Nucleus accumbens (tissue), 56 donors: ENCODE data around the gene SORBS2.

Source experiments
- DNase-seq, 56 donors: peaks; one replicate each; lab custom pipeline; 2025; lab: John Stamatoyannopoulos, UW

The SORBS2 gene

GRCh38 chr4:185743722-185744487 is 68.1 kb downstream of the SORBS2 start:
- no peak for DNase-seq

DNA sequence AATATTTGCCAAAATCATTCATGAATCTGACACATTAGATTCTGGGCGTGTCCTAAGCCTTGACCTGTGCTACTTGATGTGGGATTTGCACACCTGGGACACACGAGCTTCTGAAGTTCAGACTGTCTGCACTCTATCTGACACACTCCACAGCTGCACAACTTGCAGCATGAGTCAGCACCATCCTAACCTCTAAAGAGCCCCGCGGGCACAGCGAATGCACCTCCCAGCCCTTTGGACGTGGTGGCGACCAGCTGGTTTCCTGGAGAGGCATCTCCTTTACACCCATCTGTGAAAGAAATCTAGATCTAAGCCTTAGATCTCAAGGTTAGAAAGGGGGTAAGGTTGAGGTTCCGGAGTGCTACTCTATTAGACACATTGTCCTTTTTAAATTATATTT is 69.2 kb downstream of the SORBS2 start:
- no peak for DNase-seq

DNA sequence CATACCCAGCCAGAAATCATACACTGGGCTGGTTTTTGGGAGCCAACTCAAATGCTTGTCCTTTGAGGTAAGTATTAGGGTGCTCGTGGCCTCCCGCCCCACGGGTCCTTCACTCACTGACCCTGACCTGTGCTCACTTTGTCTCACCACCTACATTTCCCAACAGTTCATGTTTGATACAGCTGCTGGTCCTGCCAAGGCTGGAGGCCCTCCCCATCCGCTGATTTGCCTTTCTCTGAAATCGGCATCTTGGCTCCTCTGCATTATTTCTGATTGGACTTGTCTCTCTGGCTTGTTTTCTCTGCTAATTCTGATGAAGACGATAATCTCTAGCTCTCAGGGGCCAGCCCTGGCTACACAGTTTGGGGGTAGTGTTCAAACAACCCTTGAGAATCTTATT is 70.2 kb downstream of the SORBS2 start:
- no peak for DNase-seq

- DNase-seq, result no peak
Observed at GRCh38 chr4:185740471-185740873, 71.5 kb downstream of the SORBS2 start.

- no peak for DNase-seq
Observed at GRCh38 chr4:185738820-185739219, 73.2 kb downstream of the SORBS2 start.

GRCh38 chr4:185738038-185738552 is 73.9 kb downstream of the SORBS2 start:
- no peak for DNase-seq

- no peak for DNase-seq
Observed at GRCh38 chr4:185737489-185738037, 74.4 kb downstream of the SORBS2 start.

GRCh38 chr4:185736882-185737281 is 75.1 kb downstream of the SORBS2 start:
- DNase-seq, result no peak

DNA sequence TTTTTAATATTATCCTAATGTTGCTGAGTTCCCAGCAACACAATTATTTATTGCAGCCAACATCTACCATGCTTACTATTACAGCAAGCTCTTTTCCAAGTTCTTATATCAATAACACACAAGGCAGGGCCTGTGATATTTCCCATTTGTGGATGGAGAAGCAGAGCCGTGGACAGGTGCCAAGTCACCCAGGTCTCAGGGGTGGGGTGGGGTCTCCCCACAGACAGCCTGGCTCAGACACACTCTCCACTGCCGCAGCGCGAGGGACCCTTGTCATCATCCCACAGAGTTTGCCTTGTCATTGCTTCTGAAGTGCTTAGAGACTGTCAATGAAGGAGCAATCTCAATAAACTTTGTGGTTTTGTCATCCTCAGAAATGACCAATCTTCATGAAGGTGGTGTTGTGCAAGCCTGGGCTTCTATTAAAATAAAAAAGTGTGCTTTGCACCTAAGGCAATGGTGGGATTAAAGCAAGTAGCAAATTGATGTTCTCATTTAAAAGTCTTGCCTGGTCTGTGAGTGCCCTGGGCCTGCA is 76.1 kb downstream of the SORBS2 start:
- DNase-seq, result no peak

DNA sequence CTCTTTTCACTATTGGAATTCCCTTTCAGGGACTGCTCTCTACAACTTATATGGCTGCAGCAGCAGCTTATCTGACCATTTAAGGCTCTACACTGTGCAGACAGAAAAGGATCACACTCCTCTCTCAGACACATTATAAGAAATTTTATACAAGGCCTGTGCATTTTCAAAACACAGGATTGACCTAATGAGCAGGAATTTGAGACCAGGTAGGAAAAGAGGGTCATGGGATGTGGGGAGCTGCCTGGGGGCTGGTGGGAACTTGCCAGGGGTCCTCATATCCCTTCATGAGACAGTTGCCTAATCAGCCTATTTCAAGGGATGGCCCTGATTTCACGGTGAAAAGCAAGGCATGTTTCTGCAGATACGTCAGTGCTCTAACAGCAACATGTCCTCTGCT is 77.1 kb downstream of the SORBS2 start:
- no peak for DNase-seq

- DNase-seq, result no peak
Observed at GRCh38 chr4:185734214-185734613, 77.8 kb downstream of the SORBS2 start.

GRCh38 chr4:185730849-185731608 is 81.0 kb downstream of the SORBS2 start:
- peak in 6 of 56 donors; percentile 5 to 32 (median 24) for DNase-seq

GRCh38 chr4:185730387-185730786 is 81.6 kb downstream of the SORBS2 start:
- DNase-seq, result no peak

DNA sequence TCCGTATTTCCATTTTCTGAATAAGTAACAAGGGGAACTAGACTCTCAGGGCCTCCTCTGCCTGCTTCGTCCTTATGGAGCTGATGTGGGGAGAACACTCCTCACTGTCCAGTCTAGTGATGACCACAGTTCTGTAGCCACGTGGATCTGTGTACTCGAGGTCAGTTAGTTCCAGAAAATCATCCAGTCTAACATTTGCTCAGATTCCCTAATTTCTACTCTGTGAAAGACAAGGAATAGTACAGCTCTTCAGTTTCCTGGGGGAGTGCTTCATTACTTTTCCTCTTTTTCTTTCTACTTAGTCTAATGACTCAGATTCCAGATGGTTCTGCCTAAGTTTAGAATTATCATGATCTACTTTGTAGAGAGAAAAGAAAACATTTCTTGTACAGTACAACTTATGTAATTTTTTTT is 82.6 kb downstream of the SORBS2 start:
- DNase-seq, result no peak

DNA sequence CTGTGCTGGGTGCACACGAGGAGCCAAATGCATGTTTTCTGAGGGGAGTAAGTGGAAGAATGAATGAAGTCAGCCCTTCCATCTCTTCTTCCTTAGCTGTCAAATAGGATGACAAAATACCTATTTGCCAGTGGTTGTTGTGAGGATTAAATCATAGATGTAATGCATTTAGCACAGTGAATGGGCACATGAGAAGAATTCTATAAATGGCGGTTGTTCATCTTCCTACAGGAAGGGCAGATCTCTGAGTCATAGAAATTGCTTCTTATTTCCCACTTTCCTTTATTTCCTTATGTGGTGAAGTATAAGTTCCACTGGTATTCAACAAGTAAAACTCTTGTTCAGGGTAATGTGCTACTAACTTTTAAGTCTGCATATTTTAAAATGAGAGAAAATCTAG is 83.1 kb downstream of the SORBS2 start:
- DNase-seq, result no peak

DNA sequence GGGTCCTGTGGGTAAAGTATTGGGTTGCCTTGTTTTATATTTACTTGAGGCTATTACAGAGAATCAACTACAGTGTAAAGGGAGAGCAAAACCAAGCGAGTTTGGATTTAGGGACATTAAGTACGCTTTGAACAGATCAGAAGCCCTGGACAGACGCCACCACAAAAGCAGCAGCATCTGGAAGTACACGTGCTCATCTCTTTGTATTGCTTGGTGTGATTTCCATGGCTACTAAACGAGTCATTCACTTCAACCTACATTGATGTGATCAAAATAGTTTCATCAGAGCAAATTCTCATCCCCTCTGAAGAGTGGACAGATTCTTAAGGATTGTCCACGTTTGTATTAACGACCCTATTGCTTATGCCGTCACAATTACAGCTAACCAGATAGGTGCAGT is 85.1 kb downstream of the SORBS2 start:
- DNase-seq, result no peak

DNA sequence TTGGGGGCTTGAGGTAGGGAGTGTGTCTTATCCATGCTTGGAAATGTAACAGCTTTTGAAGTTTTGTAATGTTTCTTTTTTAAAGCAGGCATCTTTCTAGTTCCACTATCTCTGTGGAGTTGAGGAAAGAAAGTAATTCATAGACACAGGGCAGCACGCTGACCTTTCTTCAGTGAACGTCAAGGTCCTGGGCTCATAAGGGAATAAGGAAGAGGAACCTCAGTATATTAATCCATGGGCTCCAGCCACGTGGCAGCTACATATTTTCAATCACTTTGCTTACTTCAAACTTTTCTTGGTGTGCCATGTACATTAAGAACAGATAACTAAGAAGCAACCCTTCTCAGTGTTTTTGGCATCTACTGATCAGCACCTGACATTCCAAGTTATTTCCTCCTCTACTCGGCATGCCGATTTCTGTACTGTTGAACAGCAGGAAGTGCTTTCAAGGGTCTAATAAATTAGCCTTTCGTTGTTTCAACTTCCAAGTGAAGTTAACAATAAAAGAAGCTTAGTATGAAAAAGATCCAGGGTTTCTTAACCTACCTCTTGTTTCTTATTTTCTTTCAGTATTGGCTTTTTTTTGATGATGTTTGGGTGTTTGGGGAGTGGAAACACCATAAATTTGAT is 88.2 kb downstream of the SORBS2 start:
- no peak for DNase-seq

DNA sequence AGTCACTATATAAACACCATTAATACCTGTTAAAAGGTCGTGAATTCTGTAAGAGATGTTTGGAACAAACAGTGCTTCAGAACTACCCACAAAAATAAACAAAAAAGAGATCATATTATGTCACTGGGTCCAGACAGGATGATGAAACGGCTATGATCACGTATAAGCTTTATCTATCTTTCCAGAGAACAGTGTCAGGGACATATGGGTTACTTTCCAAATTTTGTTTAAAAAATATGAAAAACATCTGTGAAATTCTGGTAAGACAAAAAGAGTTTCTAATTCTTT is 90.0 kb downstream of the SORBS2 start:
- DNase-seq, result no peak

DNA sequence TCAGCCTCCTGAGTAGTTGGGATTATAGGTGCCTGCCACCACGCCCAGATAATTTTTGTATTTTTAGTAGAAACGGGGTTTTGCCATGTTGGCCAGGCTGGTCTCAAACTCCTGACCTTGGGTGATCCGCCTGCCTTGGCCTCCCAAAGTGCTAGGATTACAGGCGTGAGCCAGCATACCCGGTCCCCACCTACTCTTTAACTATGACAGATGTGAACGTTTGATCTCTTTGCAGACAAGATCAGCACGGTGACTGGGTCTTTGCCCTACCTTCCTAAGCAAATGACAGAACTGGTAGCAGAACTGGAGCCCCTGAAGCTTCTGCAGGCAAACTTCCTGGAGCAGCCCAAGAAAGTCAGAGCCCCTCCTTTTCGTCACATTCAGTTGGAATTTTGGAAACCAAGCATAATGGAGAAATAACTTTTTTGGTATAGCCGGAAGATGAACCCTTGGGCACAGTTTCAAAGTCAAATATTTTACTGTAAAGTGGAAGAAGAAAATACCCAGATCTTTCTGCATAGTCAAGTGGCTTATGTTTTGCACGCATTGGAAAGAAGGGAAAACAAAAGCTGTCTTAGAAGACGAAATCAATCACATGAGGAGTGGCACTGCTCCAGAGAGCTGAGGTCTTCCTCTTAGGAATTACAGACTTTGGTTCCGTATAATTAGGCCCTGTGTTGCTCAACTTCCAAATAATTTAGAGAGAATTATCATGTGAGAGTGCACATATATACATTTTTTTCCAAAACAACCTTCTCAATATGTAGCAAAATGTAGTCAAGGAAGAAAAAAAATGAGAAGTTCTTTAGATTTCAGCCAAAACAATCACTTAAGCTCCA is 90.6 kb downstream of the SORBS2 start:
- DNase-seq, result no peak

DNA sequence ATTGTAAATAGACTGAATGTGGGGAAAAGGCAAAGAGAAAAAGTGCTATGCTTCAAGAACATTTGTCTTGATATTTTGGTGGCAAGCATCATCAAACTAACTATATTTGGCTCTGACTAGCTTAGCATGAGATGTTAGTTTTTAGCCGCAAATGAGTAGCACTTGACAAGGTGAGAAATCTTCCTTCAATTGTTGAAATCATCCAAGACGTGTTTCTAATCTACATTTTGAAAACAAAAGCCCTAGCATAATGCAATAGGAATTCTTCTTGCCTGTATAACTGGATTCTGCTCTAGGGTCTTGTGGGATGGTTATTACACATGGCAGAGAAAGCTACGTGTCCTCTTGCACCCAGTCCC is 92.5 kb downstream of the SORBS2 start:
- no peak for DNase-seq
